Measurements from ENCODE around the gene HACD2. TPM values are rescaled to one million over a fixed set of nuclear protein-coding genes. Genes with fewer than 3 reads are reported as not detected.

The HACD2 gene
- total RNA-seq, 2 donors from 2014 or later, result 22.7 to 28.6 TPM

- no peak for TF ChIP-seq CTCF (IDR thresholded peaks at IDR 0.05)
- no peaks in the 10 kb centered on the region for H3K36me3 ChIP-seq
- H3K27me3 ChIP-seq, result no peaks in the 10 kb centered on the region
- DNase-seq (ENCODE audit: low spot score), result no peak
- H3K27ac ChIP-seq, result no peak overlapping the region
- H3K4me3 ChIP-seq, result no peak overlapping the region
- peaks cover 0 to 26% of the 10 kb centered on the region in 2 donors for H3K4me1 ChIP-seq
- no peaks in the 10 kb centered on the region for H3K9me3 ChIP-seq
These were observed 44.3 kb upstream of the HACD2 start for GRCh38 chr3:123628996-123629746.

GRCh38 chr3:123627673-123628670 is 43.1 kb upstream of the HACD2 start:
- no peak for DNase-seq (ENCODE audit: low spot score)
- no peaks in the 10 kb centered on the region for H3K36me3 ChIP-seq
- no peak overlapping the region for H3K4me3 ChIP-seq
- H3K4me1 ChIP-seq, result peaks cover 0 to 19% of the 10 kb centered on the region in 2 donors
- TF ChIP-seq CTCF (IDR thresholded peaks at IDR 0.05), result no peak
- no peaks in the 10 kb centered on the region for H3K9me3 ChIP-seq
- H3K27me3 ChIP-seq, result no peaks in the 10 kb centered on the region
- no peak overlapping the region for H3K27ac ChIP-seq

- no peaks in the 10 kb centered on the region for H3K27me3 ChIP-seq
- no peak overlapping the region for H3K4me3 ChIP-seq
- H3K27ac ChIP-seq, result no peak overlapping the region
- TF ChIP-seq CTCF (IDR thresholded peaks at IDR 0.05), result no peak
- no peak for DNase-seq (ENCODE audit: low spot score)
- H3K4me1 ChIP-seq, result peaks cover 0 to 9% of the 10 kb centered on the region in 2 donors
- H3K36me3 ChIP-seq, result no peaks in the 10 kb centered on the region
- no peaks in the 10 kb centered on the region for H3K9me3 ChIP-seq
These were observed 42.0 kb upstream of the HACD2 start for GRCh38 chr3:123626881-123627280.

GRCh38 chr3:123624302-123624701 is 39.4 kb upstream of the HACD2 start:
- no peak for DNase-seq (ENCODE audit: low spot score)
- no peaks in the 10 kb centered on the region for H3K27me3 ChIP-seq
- H3K9me3 ChIP-seq, result no peaks in the 10 kb centered on the region
- no peaks in the 10 kb centered on the region for H3K36me3 ChIP-seq
- no peak overlapping the region for H3K27ac ChIP-seq
- no peak for TF ChIP-seq CTCF (IDR thresholded peaks at IDR 0.05)
- H3K4me3 ChIP-seq, result no peak overlapping the region
- H3K4me1 ChIP-seq, result peaks cover 0 to 18% of the 10 kb centered on the region in 2 donors

GRCh38 chr3:123623346-123623880 is 38.6 kb upstream of the HACD2 start:
- no peak for TF ChIP-seq CTCF (IDR thresholded peaks at IDR 0.05)
- no peak for DNase-seq (ENCODE audit: low spot score)
- peaks cover 0 to 24% of the 10 kb centered on the region in 2 donors for H3K4me1 ChIP-seq
- H3K4me3 ChIP-seq, result no peak overlapping the region
- H3K9me3 ChIP-seq, result no peaks in the 10 kb centered on the region
- no peaks in the 10 kb centered on the region for H3K27me3 ChIP-seq
- H3K27ac ChIP-seq, result no peak overlapping the region
- no peaks in the 10 kb centered on the region for H3K36me3 ChIP-seq
